ENCODE results near the gene C17orf67. TPM values are rescaled to one million over a fixed set of nuclear protein-coding genes. Genes with fewer than 3 reads are reported as not detected.

Gene C17orf67
- 0.64 and 0.96 TPM in 2 replicates for total RNA-seq

GRCh38 chr17:56833809-56834379 lies at the start of gene C17orf67, which contains the start of gene DGKE:
C17orf67 (minus strand) TSS chr17:56833920; CDS start chr17:56815810, 18,110 bp downstream.
DGKE (plus strand) TSS chr17:56834151; CDS start chr17:56834796, 645 bp downstream.

Other genes with a start within 250 kb of the C17orf67 start
- gene NOG, start 240.2 kb downstream of the C17orf67 start, total RNA-seq, result 0.21 and 10.4 TPM in 2 replicates
- 4.1 and 7.0 TPM in 2 replicates for gene DGKE, start 231 bp upstream of the C17orf67 start, total RNA-seq
- 25.3 and 37.5 TPM in 2 replicates for gene TRIM25, start 80.1 kb upstream of the C17orf67 start, total RNA-seq
- gene COIL, start 127.1 kb upstream of the C17orf67 start, total RNA-seq, result 12.5 and 18.1 TPM in 2 replicates
- 108 and 167 TPM in 2 replicates for gene SCPEP1, start 144.2 kb upstream of the C17orf67 start, total RNA-seq

Measured in tracheal epithelial cell (primary cell).